Heart right ventricle (tissue), 16 donors: ENCODE measurements around the gene SUGCT. TPM values are rescaled to one million over a fixed set of nuclear protein-coding genes. Genes with fewer than 3 reads are reported as not detected.

ENCODE experiments used
- ATAC-seq, 8 donors: fragments of 200-7000 bp; cut with Tn5 transposase; one replicate each; pipeline ENCODE4 v1.9.1; 2020; ENCODE audit warnings: mild to moderate bottlenecking in 8 of 8, moderate library complexity in 8 of 8, moderate number of reproducible peaks in 1 of 8
- DNase-seq, 2 donors: peaks; one replicate each; pipeline ENCODE4 v3.0.0-alpha.2; 2020
- H3K27ac ChIP-seq, 10 donors: fragments of 200-600 bp; sonication (generic) in 2 of 10; one replicate each; pipeline versions ENCODE4 v1.5.0 to v1.8.0; 2020 to 2022; ENCODE audit warnings: mild to moderate bottlenecking in 3 of 10
- H3K27me3 ChIP-seq, 7 donors: fragments of 200-600 bp; one replicate each; pipeline ENCODE4 v1.8.0; 2021 to 2022; ENCODE audit warnings: mild to moderate bottlenecking in 2 of 7
- H3K36me3 ChIP-seq, 9 donors: fragments of 200-600 bp; sonication (generic) in 1 of 9; one replicate each; pipeline versions ENCODE4 v1.5.0 to v1.8.0; 2020 to 2022; ENCODE audit warnings: mild to moderate bottlenecking in 2 of 9
- H3K4me1 ChIP-seq, 9 donors: fragments of 200-600 bp; sonication (generic) in 1 of 9; one replicate each; pipeline versions ENCODE4 v1.5.0 to v1.8.0; 2020 to 2022; ENCODE audit warnings: mild to moderate bottlenecking in 4 of 9
- H3K4me3 ChIP-seq, 10 donors: fragments of 200-600 bp; sonication (generic) in 2 of 10; one replicate each; pipeline versions ENCODE4 v1.5.0 to v1.8.0; 2020 to 2022; ENCODE audit warnings: mild to moderate bottlenecking in 7 of 10, moderate library complexity in 2 of 10
- H3K9me3 ChIP-seq, 11 donors: fragments of 200-600 bp in 10 of 11; sonication (generic) in 2 of 11; one replicate each; pipeline versions ENCODE4 v1.5.0 to v1.8.0; 2013 to 2022; ENCODE audit warnings: mild to moderate bottlenecking in 2 of 11, control low read depth in 1 of 11, moderate library complexity in 1 of 11
- CTCF ChIP-seq, 9 donors: fragments of 200-600 bp; sonication (generic) in 2 of 9; IDR thresholded peaks; one replicate each; pipeline versions ENCODE4 v1.5.0 to v1.8.0; 2021 to 2022; ENCODE audit warnings: antibody characterized with exemption in 9 of 9, mild to moderate bottlenecking in 5 of 9, moderate library complexity in 1 of 9
- WGBS, 2 donors: extraction: QIAGEN DNeasy Blood & Tissue Kit; methylation state at CpG; one replicate each; pipeline ENCODE4 v1.1.7; 2013; ENCODE audit warnings: inconsistent platforms in 1 of 2; 5-methylcytosine and 5-hydroxymethylcytosine counted together
- intact Hi-C, 10 donors: fragments of 100-400 bp; cut with DNase I; formaldehyde crosslinking; loops; one replicate each; pipeline versions ENCODE4 v1.11.1 to v1.14.2; 2022
- polyA plus RNA-seq, 2 donors: library from polyadenylated mRNA; stranded (reverse); fragments of 200-250 nt; gene quantifications; one replicate each; pipeline ENCODE4 v1.2.3, GENCODE V29; 2013
- total RNA-seq, 10 donors: library from RNA; stranded (reverse); fragmentation: NEBNext Ultra II Directional in 3 of 10; extraction: Animal tissue kit (Norgen Biotek cat#: 25700) in 3 of 10; gene quantifications; one replicate each; pipeline versions ENCODE4 v1.2.1 to v1.2.4, GENCODE V29; 2021 to 2023
- donor health status: Arrhythmogenic right ventricular cardiomyopathy.
- donor health status: ischemic (EF 13 %, LVEDD 7.1; RV severe dilation, severe dysfunction).
- donor health status: healthy with polysubstance abuse.
- donor health status: DM: no; HTN: yes; CAD: no.
- donor health status: DM: no; HTN: no; CAD: no.
- donor health status: ischemic (EF 25% LVEDD 6.9; RV normal size, moderate dysfunction).
- donor health status: ischemic (EF 25% LVEDD 5.7; RV mildly dilated, moderate dysfunction).
- donor health status: healthy.
- donor health status: DM: yes; HTN: yes; CAD: no.
- donor health status: Ischemic cardiomyopathy.
- donor health status: ischemic (EF 35%, LVEDD 5.7; RV mildly dilated, moderate dysfunction).
- donor health status: nonischemic (EF 11% LVEDD 7.7; RV severe dilation, severe dysfunction).
- donor health status: DM: yes; HTN: yes; CAD: no.
- donor health status: PGD.
- donor health status: ischemic (EF 29% LVEDD 5.4; RV normal size, mild dysfunction).
- donor health status: nonischemic (EF 23%, LVEDD 6.1; RV moderate dilation, normal function).

The SUGCT gene
- total and polyA plus RNA-seq, 12 donors, result 1.2 to 8.1 (median 6.1) TPM

GRCh38 chr7:40851001-40851400 is 716.2 kb downstream of the SUGCT start:
- TF ChIP-seq CTCF (IDR thresholded peaks at IDR 0.05), result no peak
- H3K36me3 ChIP-seq, result no peaks in the 10 kb centered on the region
- no peak for DNase-seq
- WGBS, 2 donors, result 93 to 96% methylated on average over 3 of the region's 3 CpGs
- intact Hi-C loops, result no loop called here
- H3K27me3 ChIP-seq, result no peaks in the 10 kb centered on the region
- H3K4me3 ChIP-seq, result no peak overlapping the region
- no peak for ATAC-seq
- no peak overlapping the region for H3K27ac ChIP-seq
- H3K4me1 ChIP-seq, result no peaks in the 10 kb centered on the region
- H3K9me3 ChIP-seq, result no peaks in the 10 kb centered on the region

GRCh38 chr7:40859076-40859475 is 724.3 kb downstream of the SUGCT start:
- Histone ChIP-seq H3K36me3 (no peaks in the 10 kb centered on the region), H3K4me3 (no peak overlapping the region), H3K4me1 (no peaks in the 10 kb centered on the region), H3K27ac (no peak overlapping the region), H3K27me3 (no peaks in the 10 kb centered on the region), H3K9me3 (no peaks in the 10 kb centered on the region)
- intact Hi-C loops, result no loop called here
- TF ChIP-seq CTCF (IDR thresholded peaks at IDR 0.05), result no peak
- ATAC-seq (peak in 3 of 8 donors; percentile 39 to 69 (median 57)), DNase-seq (no peak)
- 63 to 68% methylated on average over 2 of the region's 2 CpGs for WGBS, 2 donors

GRCh38 chr7:40859965-40860543 is 725.2 kb downstream of the SUGCT start:
- Histone ChIP-seq H3K27ac (no peak overlapping the region), H3K27me3 (no peaks in the 10 kb centered on the region), H3K4me1 (no peaks in the 10 kb centered on the region), H3K9me3 (no peaks in the 10 kb centered on the region), H3K36me3 (no peaks in the 10 kb centered on the region), H3K4me3 (no peak overlapping the region)
- peak in 5 of 8 donors; percentile 25 to 79 (median 56) for ATAC-seq
- DNase-seq, result peak; percentile 12 to 24
- intact Hi-C loops, result loop anchor here in 1 of 10 donors (10.0 kb wide), 1 partner anchor 845 kb away; the partner anchor contains the start of gene INHBA
- no peak for TF ChIP-seq CTCF (IDR thresholded peaks at IDR 0.05)
- 62 to 70% methylated on average over 15 of the region's 15 CpGs for WGBS, 2 donors

GRCh38 chr7:40865441-40866233 is 730.8 kb downstream of the SUGCT start:
- ATAC-seq (peak in 1 of 8 donors; percentile 33), DNase-seq (no peak)
- TF ChIP-seq CTCF (IDR thresholded peaks at IDR 0.05), result no peak
- WGBS, 2 donors, result 86 to 90% methylated on average over 10 of the region's 10 CpGs
- Histone ChIP-seq H3K36me3 (no peaks in the 10 kb centered on the region), H3K4me3 (no peak overlapping the region), H3K9me3 (peaks cover 0 to 24% (median 8%) of the 10 kb centered on the region in 11 donors), H3K27ac (no peak overlapping the region), H3K4me1 (no peaks in the 10 kb centered on the region), H3K27me3 (no peaks in the 10 kb centered on the region)
- intact Hi-C loops, result loop anchor here in 1 of 10 donors (10.0 kb wide), 1 partner anchor 839 kb away; the partner anchor contains the start of gene INHBA
